22Rv1 (cell line): ENCODE results near the gene MZT2A.
"Not testable (repeated sequence)": the region's sequence is repeated elsewhere in the genome, so short reads cannot be mapped to it uniquely, and the experiment has no call there.

ENCODE experiments used
- H3K27ac ChIP-seq: fragments of 450-650 bp; 2 replicates; pipeline ENCODE4 v1.5.1; 2017
- CTCF ChIP-seq: fragments of 450-650 bp; IDR thresholded peaks from 2 replicates; pipeline ENCODE4 v1.5.1; 2017; ENCODE audit warnings: mild to moderate bottlenecking
- ZFX ChIP-seq: fragments of 450-650 bp; IDR thresholded peaks from 2 replicates; pipeline ENCODE4 v1.6.1; 2017; ENCODE audit warnings: antibody characterized with exemption, borderline replicate concordance

The MZT2A gene

DNA sequence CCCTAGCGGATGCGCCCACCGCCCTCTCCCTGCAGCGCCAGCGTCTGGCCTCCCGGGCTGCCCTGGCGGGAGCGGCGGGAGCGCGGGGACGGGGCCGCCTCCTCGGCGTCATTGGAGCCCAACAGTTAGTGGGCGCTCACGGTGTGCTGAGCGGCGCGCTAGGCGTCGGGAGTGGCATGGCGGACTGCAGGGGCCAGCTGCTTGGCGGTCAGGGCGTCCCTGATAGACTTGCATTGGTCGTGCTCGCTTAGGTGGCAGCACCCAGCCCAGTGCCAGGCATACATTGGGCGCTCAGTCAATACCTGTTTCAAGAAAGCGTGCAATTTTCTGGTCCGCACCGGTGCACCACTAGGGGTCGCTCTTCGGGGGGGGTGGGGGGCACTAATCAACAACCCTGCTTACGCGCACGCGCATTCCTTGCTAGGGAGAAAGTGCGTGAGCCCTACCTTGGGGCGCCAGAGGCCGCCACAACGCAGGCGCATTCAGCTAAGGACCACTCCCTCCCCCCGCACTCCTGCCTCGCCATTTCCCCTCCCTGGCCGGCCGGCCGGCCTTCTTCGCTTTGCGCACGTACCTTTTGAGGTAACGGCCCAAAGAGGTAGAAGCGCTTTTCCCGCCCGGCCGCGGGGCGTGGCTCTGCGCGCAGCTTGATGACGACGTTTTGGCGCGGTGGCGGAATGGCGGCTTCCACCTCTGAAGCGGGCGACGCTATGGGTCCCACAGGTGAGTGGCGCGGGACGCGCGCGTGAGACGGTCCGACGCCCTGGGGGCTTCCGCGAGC, 411 bp upstream of the MZT2A start:
- TF ChIP-seq CTCF, result peak; percentile 80
- TF ChIP-seq ZFX, result no peak
- peak overlapping the region; percentile 76 for H3K27ac ChIP-seq

DNA sequence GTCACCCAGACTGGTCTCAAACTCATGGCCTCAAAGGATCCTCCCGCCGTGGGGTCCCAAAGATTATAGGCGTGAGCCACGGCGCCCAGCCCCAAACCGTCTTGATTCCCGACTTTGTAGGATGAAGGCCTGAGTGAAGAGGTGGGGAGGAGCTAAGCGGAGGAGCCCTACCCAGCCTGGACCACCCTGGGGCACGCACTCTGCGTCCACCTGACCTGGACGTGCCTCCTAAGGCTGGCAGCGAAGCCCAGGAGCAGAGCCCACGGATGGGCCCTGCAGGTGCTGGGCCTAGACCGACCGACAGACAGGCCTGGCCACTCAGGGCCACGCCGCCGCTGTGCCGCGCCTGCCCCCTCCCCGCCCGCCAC, 744 bp downstream of the MZT2A start:
- H3K27ac ChIP-seq, result peak overlapping the region; percentile 76

DNA sequence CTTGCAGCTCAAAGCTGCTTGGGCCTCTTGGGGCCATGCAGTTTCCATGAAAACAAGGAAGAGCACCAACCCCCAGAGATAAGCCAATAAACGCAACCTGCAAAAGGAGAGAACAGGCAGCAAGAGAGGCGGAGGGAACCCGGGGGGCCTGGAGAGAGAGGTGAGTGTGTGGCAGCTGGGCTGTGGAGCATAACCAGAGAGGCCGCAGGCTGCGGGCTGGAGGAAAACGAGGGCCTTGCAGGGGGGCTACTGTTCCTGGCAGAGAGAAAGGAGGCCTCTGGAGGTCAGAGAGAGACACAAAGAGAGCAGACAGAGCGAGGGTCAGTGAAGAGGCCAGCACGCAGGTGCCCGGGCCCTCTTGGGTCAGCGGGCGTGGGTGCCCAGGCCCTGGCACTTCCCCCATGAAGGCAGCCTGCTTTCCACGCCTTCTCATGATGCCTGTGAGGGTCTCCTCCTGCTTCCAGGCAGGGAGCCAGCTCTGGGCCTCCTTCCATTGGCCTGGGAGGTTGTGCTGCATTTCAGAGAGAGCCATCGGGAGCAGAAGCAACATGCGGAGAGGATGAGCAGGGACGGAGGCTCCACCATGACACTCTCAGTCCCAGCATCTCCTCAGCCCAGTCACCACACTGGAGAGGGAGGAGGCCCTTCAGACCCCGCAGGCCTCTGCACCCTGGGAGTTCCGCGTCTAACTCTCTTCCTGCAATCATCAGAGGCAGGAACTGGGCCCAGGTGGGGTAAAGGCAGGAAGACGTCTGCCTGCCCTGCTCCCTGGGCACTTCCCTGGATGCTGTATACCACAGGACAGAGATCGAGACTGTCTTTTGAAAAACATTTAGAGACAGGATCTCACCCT, 1.4 kb downstream of the MZT2A start:
- H3K27ac ChIP-seq, result peak overlapping the region; percentile 76

DNA sequence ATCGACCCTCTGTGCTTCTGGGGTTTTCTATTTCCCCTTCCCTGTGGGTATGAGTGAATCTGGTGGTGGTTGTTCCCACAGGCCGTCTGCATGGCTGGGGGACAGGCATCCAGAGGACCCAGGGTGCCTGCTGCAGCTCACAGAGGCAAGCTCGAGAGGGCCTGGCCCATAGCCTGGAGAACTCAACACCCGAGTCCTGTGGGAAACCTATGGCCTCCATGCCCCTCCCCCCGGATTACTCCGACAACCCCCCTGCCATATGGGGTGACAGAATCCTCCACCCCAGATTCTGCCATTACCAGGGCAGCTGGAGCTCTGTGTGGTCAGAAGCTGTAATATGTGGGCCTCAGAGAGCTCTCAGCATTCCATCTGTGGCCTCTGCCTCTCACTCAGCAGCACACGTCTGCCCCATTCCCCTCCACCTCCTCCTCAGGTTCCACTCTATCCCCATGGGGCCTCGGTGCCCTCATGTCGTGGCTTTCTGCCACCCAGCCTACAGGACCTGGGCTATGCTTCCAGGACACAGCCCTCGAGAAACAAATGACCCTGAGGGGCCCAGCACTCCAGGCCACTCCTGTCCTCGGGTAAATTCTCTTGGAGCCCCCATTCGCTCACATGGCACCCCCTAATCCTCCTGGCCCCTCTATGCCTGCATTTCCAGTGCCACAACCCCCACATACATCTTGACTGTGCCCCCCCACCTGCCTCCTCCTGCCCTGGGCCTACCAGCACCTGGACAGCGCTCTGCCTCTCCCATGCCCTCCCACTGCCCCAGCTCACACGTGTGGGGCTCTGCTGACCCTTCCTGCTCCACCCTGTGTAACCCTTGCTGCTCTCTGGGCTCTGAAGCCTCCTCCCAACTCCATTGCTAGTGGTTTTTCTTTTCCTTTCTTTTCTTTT, 3.6 kb downstream of the MZT2A start:
- no peak overlapping the region for H3K27ac ChIP-seq
- no peak for TF ChIP-seq ZFX
- no peak for TF ChIP-seq CTCF

- not testable (repeated sequence) for H3K27ac ChIP-seq
These were observed 5.8 kb downstream of the MZT2A start for GRCh38 chr2:131486201-131486902.

DNA sequence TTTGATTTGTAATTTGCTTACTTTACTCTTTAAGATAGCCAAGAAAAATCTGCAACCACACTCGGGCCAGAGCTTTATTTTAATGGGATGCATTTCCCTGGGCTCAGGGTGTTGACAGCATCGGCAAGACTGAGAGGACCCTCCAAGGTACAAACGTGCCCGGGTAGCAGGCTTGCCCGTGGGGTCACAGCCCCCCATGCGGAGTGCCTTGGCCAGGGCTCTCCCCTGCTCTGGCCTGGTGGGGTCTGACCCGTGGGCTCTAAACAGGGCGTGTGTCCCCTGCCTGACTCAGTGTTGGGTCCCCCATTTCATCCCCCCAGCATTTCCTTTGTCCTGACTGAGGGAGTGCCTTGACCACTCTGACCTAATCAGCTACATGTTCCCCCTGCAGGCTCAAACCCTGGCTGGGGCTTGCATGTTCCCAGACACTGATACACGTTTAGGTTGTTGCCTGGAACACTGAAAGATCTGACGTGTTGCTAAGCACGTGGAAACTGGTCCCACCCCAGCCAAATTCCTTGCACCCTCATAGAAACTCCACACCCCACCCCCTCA, 7.2 kb downstream of the MZT2A start:
- not testable (repeated sequence) for H3K27ac ChIP-seq

DNA sequence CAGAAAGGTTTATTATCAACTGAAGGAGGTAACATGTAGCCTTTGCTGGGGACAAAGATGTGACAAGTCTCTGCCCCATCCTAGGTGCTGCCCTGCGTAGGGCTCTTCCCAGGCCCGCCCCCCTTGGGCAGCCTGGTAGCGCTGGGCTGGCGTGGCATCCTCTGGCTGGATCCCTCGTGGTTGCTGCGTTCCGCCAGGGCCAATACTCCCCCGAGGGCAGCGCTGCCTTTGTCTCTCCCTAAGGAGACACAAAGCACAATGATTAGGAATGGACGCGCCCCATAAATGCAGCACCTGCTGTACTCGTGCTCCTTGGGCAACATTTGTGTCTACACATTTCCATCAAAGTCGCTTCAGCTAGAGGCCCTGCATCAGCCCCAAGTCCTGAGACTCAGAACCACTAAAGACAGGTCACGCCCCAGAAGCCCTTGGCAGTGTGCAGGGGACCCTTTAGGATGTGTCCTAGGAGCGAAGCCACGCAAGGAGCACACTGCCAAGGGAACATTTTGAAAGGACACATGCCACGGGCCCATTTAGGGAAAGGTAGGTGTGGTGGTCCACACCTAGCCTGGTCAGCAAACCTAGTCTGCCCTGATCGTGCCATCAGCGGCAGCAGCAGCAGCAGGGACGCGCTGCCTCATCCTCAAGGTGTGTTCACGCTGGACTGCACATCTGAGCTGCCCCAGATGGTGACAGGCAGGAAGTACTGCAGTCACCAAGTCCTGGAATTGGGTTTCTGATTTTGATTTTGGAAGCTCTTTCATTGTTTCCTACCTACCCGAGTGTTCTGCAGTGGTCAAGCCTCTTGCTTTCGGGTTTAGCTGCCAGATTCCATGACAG, 8.0 kb downstream of the MZT2A start:
- not testable (repeated sequence) for H3K27ac ChIP-seq

- H3K27ac ChIP-seq, result not testable (repeated sequence)
These were observed 9.6 kb downstream of the MZT2A start for GRCh38 chr2:131482506-131483155.

DNA sequence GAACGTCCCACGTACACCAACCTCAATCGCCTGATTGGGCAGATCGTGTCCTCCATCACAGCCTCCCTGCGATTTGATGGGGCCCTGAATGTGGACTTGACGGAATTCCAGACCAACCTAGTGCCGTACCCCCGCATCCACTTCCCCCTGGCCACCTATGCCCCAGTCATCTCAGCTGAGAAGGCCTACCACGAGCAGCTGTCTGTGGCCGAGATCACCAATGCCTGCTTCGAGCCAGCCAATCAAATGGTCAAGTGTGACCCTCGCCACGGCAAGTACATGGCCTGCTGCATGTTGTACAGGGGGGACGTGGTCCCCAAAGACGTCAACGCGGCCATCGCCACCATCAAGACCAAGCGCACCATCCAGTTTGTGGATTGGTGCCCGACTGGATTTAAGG, 11.8 kb downstream of the MZT2A start:
- H3K27ac ChIP-seq, result not testable (repeated sequence)

GRCh38 chr2:131478850-131479461, 13.2 kb downstream of the MZT2A start:
- not testable (repeated sequence) for H3K27ac ChIP-seq

DNA sequence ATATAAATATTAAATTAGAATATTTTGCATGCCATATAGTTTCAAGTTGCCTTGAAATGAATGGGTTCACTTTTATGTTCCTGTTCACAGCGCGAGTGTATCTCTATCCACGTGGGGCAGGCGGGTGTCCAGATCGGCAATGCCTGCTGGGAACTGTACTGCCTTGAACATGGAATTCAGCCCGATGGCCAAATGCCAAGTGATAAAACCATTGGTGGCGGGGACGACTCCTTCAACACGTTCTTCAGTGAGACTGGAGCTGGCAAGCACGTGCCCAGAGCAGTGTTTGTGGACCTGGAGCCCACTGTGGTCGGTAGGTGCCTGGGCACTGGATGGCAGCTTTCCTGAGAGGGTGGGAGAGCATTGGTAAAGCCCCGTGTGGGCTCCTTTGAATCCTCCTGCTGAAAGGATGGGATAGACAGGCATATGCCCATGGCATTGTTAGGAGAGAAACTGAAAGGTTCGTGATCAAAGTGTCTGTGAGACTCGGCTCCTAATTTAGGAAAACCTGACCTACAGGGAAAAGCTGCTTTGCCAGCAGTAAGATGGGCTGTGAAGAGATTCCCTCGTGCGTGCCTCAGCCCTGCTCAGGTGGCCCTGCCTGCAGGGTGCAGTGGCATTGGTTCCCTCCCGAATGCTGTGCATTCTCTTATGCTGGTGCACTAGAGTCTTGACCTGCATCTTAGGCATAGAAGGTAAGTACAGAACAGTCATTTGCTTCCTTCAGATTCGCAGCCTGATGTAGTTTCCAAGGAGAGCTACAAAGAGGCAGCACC, 13.9 kb downstream of the MZT2A start:
- H3K27ac ChIP-seq, result not testable (repeated sequence)

- H3K27ac ChIP-seq, result not testable (repeated sequence)
These were observed 15.0 kb downstream of the MZT2A start for GRCh38 chr2:131477227-131477626.

DNA sequence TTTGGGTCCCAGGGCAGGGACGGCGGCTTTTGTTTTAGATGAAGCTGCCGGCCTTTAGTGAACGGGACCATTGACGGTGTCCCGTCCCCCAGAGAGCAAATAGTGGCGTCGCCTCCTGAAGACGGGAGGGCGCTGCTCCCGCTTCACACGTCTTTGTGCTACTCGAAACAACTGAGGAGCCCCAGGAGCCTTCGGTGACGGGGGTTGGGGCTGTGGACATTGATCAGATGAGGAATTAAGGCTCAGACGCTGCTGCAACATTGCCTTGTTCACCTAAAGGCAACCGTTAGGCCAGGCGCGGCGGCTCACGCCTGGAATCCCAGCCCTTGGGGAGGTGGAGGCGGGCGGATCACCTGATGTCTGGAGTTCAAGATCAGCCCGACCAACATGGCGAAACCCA, 15.8 kb downstream of the MZT2A start:
- not testable (repeated sequence) for H3K27ac ChIP-seq
